K562 (cell line): ENCODE results near the gene SLC35F5. TPM values are rescaled to one million over a fixed set of nuclear protein-coding genes. Genes with fewer than 3 reads are reported as not detected.

Experiments used
- ETS2 ChIP-seq: IDR thresholded peaks from 2 replicates; pipeline ENCODE4 v1.6.1; 2016; ENCODE audit warnings: borderline replicate concordance, missing genetic modification characterization, mild to moderate bottlenecking, moderate library complexity, missing compliant biosample characterization; ENCODE audit not compliant: poor library complexity, severe bottlenecking
- FOXK1 ChIP-seq: sonication (generic); formaldehyde crosslinking; IDR thresholded peaks from 2 replicates; pipeline ENCODE4 v1.8.0; 2022; ENCODE audit warnings: missing genetic modification reagents, mild to moderate bottlenecking, borderline replicate concordance
- HNRNPH1 ChIP-seq: fragments of 200-400 bp; formaldehyde crosslinking; optimal IDR thresholded peaks from 2 replicates; pipeline ENCODE3; 2017; ENCODE audit warnings: low read depth, mild to moderate bottlenecking, low read length, moderate library complexity
- HNRNPK ChIP-seq: fragments of 200-400 bp; formaldehyde crosslinking; IDR thresholded peaks from one replicate; pipeline ENCODE4 v1.6.1; 2018; ENCODE audit warnings: mild to moderate bottlenecking, low read depth, low read length; ENCODE audit not compliant: poor library complexity, severe bottlenecking
- L3MBTL2 ChIP-seq: fragments of 450-650 bp; IDR thresholded peaks from 2 replicates; pipeline ENCODE4 v1.6.1; 2016; ENCODE audit warnings: mild to moderate bottlenecking, moderate library complexity
- LARP7 ChIP-seq: fragments of 450-650 bp; IDR thresholded peaks from 2 replicates; pipeline ENCODE4 v1.6.1; 2016
- MXI1 ChIP-seq: IDR thresholded peaks from 2 replicates; pipeline ENCODE4 v1.6.1; 2011; ENCODE audit warnings: low read depth, mild to moderate bottlenecking, improper control_type of control experiment, low read length
- NFXL1 ChIP-seq: fragments of 450-650 bp; formaldehyde crosslinking; IDR thresholded peaks from 2 replicates; pipeline ENCODE4 v1.4.0; 2021; ENCODE audit warnings: mild to moderate bottlenecking
- NR1H2 ChIP-seq: sonication (generic); formaldehyde crosslinking; IDR thresholded peaks from 2 replicates; pipeline ENCODE4 v1.4.0; 2020; ENCODE audit warnings: mild to moderate bottlenecking, missing genetic modification reagents
- RBM17 ChIP-seq: fragments of 200-400 bp; formaldehyde crosslinking; IDR thresholded peaks from 2 replicates; pipeline ENCODE4 v1.6.1; 2017; ENCODE audit warnings: low read depth, mild to moderate bottlenecking, low read length, borderline replicate concordance
- SRSF9 ChIP-seq: fragments of 200-400 bp; formaldehyde crosslinking; IDR thresholded peaks from 2 replicates; pipeline ENCODE4 v1.6.1; 2017; ENCODE audit warnings: low read depth, low read length, borderline replicate concordance
- TAL1 ChIP-seq: fragments of 450-650 bp; IDR thresholded peaks from 2 replicates; pipeline ENCODE4 v1.6.1; 2016; ENCODE audit warnings: mild to moderate bottlenecking
- TCF3 ChIP-seq: sonication (generic); formaldehyde crosslinking; IDR thresholded peaks from 2 replicates; pipeline ENCODE4 v1.4.0; 2020; ENCODE audit warnings: mild to moderate bottlenecking, missing genetic modification reagents
- XRCC5 ChIP-seq: fragments of 200-400 bp; formaldehyde crosslinking; IDR thresholded peaks from 2 replicates; pipeline ENCODE4 v1.6.1; 2017; ENCODE audit warnings: low read depth, mild to moderate bottlenecking, low read length
- ZFP36 ChIP-seq: fragments of 150-350 bp; IDR thresholded peaks from 2 replicates; pipeline ENCODE4 v1.6.1; 2018; ENCODE audit warnings: low read length, low read depth; ENCODE audit not compliant: partially characterized antibody
- ZFPM2 ChIP-seq: fragments of 250-450 bp; sonication (Bioruptor Pico); IDR thresholded peaks from 2 replicates; pipeline ENCODE4 v1.5.1; 2022; ENCODE audit warnings: mild to moderate bottlenecking
- ZNF212 ChIP-seq: fragments of 450-650 bp; formaldehyde crosslinking; IDR thresholded peaks from 2 replicates; pipeline ENCODE4 v1.4.0; 2020; ENCODE audit warnings: mild to moderate bottlenecking
- ZNF324 ChIP-seq: fragments of 250-450 bp; sonication (Bioruptor Pico); IDR thresholded peaks from 2 replicates; pipeline ENCODE4 v1.4.0; 2020; ENCODE audit warnings: mild to moderate bottlenecking
- ZNF644 ChIP-seq: fragments of 200-800 bp; sonication (Bioruptor generic); IDR thresholded peaks from 2 replicates; pipeline ENCODE4 v1.6.1; 2016; ENCODE audit warnings: low read depth, missing genetic modification characterization, missing compliant biosample characterization
- ZNF830 ChIP-seq: fragments of 250-450 bp; sonication (Bioruptor Pico); IDR thresholded peaks from 2 replicates; pipeline ENCODE4 v1.5.0; 2021; ENCODE audit warnings: mild to moderate bottlenecking
- polyA plus RNA-seq, 8 experiments: library from polyadenylated mRNA; depleted of rRNA in 4 of 8; stranded (reverse) in 5 of 8; unstranded in 3 of 8; fragments of >200 nt; fragmentation: Nextera tagmentation in 2 of 8; fragmentation: Illumina TruSeq in 1 of 8; extraction: Ambion mirVana in 2 of 8; extraction: Trizol in 1 of 8; gene quantifications; 2 replicates each; pipeline versions ENCODE4 v1.2.1 to v1.2.3, GENCODE V29; 2011 to 2014; ENCODE audit warnings: inconsistent platforms in 1 of 8, missing spikeins in 1 of 8
- total RNA-seq, 7 experiments: library from RNA; depleted of rRNA in 6 of 7; stranded (reverse); fragments of >200 nt in 6 of 7; fragmentation: Illumina TruSeq in 2 of 7; extraction: Trizol in 2 of 7; gene quantifications; 2 replicates each; pipeline versions ENCODE4 v1.2.1 to v1.2.3, GENCODE V29; 2011 to 2021; ENCODE audit warnings: low replicate concordance in 1 of 7
- TF ChIP-seq, protein P1 (sequence below): fragments of 250-450 bp; sonication (Bioruptor Pico); IDR thresholded peaks from 2 replicates; pipeline ENCODE4 v1.8.0; 2021; ENCODE audit warnings: moderate library complexity, mild to moderate bottlenecking, inconsistent platforms
- TF ChIP-seq, protein P2 (sequence below): fragments of 250-450 bp; sonication (Bioruptor Pico); IDR thresholded peaks from 2 replicates; pipeline ENCODE4 v1.4.0; 2020; ENCODE audit warnings: mild to moderate bottlenecking, moderate library complexity, borderline replicate concordance
- TF ChIP-seq, protein P3 (sequence below): fragments of 200-800 bp; sonication (Bioruptor generic); IDR thresholded peaks from 2 replicates; pipeline ENCODE4 v1.6.1; 2017; ENCODE audit warnings: missing genetic modification characterization, missing compliant biosample characterization
- TF ChIP-seq, protein P4 (sequence below): fragments of 250-450 bp; sonication (Bioruptor Pico); IDR thresholded peaks from 2 replicates; pipeline ENCODE4 v1.8.0; 2022; ENCODE audit warnings: moderate library complexity, mild to moderate bottlenecking, inconsistent platforms

SLC35F5 gene
- total and polyA plus RNA-seq, 9 of the 15 experiments (the other 6 are each of a cell fraction or from before 2014, with no cell fraction given) = 4.9 to 50.7 (median 30.5) TPM

DNA sequence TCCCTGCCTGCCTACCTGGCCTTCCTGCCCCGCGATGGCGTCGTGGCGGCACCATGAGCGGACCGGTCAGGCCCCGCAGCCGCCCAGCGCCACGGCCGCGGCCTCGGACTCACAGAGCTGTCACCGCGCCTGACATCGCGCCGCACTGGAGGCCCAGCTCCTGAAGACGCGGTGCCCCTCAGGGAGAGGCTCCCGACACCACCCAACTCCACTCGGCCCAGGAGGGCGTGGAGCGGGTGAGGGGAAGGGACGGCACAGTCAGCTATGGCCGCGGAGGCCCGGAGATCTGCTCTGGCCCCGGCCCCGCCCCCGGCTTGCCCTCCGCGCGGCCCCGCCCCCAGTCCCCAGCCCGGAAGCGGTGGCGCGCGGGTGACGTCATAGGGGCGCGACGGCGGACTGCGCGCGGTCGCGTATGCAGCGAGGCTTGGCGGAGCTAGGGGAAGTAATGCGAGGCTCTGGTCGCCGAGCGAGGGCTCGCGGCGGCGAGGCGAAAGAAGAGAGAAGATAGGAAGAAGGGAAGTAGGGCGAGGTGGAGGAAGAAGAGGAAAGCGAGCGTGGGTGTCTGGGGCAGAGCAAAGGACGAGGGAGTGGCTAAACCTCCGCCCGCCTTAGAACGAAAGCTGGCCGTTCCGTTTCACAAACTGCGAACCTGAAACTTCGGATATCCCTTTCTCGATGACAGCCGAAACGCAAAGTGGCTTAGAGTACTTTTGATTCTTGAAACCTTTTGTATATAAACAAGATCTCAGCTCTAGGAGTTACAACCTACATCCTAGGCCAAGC lies at the start of gene SLC35F5 (continued):
- no peak for TF ChIP-seq HNRNPK
- TF ChIP-seq XRCC5 = no peak
- 0 out of 2 replicates have a peak, but pooled peaks have one; percentile 75 for TF ChIP-seq FOXK1 (CRISPR knock-in tag)
- no peak for TF ChIP-seq ZNF212 (CRISPR knock-in tag)
- TF ChIP-seq, protein P1, sequence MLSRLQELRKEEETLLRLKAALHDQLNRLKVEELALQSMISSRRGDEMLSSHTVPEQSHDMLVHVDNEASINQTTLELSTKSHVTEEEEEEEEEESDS (CRISPR knock-in tag) = no peak
- no peak for TF ChIP-seq RBM17
- no peak for TF ChIP-seq HNRNPH1
- no peak for TF ChIP-seq ZNF324
- TF ChIP-seq LARP7 = 0 out of 2 replicates have a peak, but pooled peaks have one; percentile 73
- no peak for TF ChIP-seq SRSF9
- TF ChIP-seq, protein P2, sequence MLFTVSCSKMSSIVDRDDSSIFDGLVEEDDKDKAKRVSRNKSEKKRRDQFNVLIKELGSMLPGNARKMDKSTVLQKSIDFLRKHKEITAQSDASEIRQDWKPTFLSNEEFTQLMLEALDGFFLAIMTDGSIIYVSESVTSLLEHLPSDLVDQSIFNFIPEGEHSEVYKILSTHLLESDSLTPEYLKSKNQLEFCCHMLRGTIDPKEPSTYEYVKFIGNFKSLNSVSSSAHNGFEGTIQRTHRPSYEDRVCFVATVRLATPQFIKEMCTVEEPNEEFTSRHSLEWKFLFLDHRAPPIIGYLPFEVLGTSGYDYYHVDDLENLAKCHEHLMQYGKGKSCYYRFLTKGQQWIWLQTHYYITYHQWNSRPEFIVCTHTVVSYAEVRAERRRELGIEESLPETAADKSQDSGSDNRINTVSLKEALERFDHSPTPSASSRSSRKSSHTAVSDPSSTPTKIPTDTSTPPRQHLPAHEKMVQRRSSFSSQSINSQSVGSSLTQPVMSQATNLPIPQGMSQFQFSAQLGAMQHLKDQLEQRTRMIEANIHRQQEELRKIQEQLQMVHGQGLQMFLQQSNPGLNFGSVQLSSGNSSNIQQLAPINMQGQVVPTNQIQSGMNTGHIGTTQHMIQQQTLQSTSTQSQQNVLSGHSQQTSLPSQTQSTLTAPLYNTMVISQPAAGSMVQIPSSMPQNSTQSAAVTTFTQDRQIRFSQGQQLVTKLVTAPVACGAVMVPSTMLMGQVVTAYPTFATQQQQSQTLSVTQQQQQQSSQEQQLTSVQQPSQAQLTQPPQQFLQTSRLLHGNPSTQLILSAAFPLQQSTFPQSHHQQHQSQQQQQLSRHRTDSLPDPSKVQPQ (CRISPR knock-in tag) = no peak
- TF ChIP-seq NFXL1 (CRISPR knock-in tag) = no peak
- no peak for TF ChIP-seq TAL1
- TF ChIP-seq ZFPM2 (CRISPR knock-in tag) = no peak
- TF ChIP-seq TCF3 (CRISPR knock-in tag) = no peak
- TF ChIP-seq NR1H2 = no peak
- no peak for TF ChIP-seq ZNF830
- TF ChIP-seq ZFP36 = peak; percentile 3
- TF ChIP-seq ZNF644 (tag) = no peak
- TF ChIP-seq, protein P3, sequence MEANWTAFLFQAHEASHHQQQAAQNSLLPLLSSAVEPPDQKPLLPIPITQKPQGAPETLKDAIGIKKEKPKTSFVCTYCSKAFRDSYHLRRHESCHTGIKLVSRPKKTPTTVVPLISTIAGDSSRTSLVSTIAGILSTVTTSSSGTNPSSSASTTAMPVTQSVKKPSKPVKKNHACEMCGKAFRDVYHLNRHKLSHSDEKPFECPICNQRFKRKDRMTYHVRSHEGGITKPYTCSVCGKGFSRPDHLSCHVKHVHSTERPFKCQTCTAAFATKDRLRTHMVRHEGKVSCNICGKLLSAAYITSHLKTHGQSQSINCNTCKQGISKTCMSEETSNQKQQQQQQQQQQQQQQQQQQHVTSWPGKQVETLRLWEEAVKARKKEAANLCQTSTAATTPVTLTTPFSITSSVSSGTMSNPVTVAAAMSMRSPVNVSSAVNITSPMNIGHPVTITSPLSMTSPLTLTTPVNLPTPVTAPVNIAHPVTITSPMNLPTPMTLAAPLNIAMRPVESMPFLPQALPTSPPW (CRISPR knock-in tag) = peak; percentile 93
- TF ChIP-seq ETS2 = no peak
- TF ChIP-seq L3MBTL2 = peak; percentile 72
- TF ChIP-seq MXI1 = 0 out of 2 replicates have a peak, but pooled peaks have one; percentile 27
- TF ChIP-seq, protein P4, sequence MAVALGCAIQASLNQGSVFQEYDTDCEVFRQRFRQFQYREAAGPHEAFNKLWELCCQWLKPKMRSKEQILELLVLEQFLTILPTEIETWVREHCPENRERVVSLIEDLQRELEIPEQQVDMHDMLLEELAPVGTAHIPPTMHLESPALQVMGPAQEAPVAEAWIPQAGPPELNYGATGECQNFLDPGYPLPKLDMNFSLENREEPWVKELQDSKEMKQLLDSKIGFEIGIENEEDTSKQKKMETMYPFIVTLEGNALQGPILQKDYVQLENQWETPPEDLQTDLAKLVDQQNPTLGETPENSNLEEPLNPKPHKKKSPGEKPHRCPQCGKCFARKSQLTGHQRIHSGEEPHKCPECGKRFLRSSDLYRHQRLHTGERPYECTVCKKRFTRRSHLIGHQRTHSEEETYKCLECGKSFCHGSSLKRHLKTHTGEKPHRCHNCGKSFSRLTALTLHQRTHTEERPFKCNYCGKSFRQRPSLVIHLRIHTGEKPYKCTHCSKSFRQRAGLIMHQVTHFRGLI (CRISPR knock-in tag) = no peak
